B cell (primary cell): ENCODE results near the gene SPTBN1. TPM values are rescaled to one million over a fixed set of nuclear protein-coding genes. Genes with fewer than 3 reads are reported as not detected.

Experiments used
- ATAC-seq: fragments of 200-7000 bp; cut with Tn5 transposase; one replicate; pipeline ENCODE4 v1.10.0; 2021; ENCODE audit warnings: low read depth, mild to moderate bottlenecking, moderate number of reproducible peaks, moderate library complexity
- CTCF ChIA-PET: fragments of 350-600 bp; sonication (Branson Sonifier 250); formaldehyde crosslinking; loops from one replicate; lab custom pipeline; 2021; ENCODE audit warnings: antibody characterized with exemption, inconsistent platforms; lab: Charles Lee
- POLR2A ChIA-PET: fragments of 350-600 bp; sonication (Branson Sonifier 250); formaldehyde crosslinking; loops from one replicate; lab custom pipeline; 2021; ENCODE audit warnings: antibody characterized with exemption; lab: Charles Lee
- DNase-seq: peaks from one replicate; pipeline ENCODE4 v3.0.0; 2013
- H2AFZ ChIP-seq: 2 replicates; pipeline ENCODE4 v1.6.1; 2012; ENCODE audit warnings: mild to moderate bottlenecking, low read depth, low read length; ENCODE audit not compliant: insufficient read depth, poor library complexity, severe bottlenecking
- H3K27ac ChIP-seq, 2 donors: 1 replicate in 1 of 2; 2 replicates in 1 of 2; pipeline ENCODE4 v1.5.1; 2012 to 2013; ENCODE audit warnings: low read length in 2 of 2, mild to moderate bottlenecking in 2 of 2, moderate library complexity in 1 of 2
- H3K27me3 ChIP-seq, 4 experiments: fragments of 200-600 bp in 1 of 4; sonication (generic) in 1 of 4; replicated peaks in 1 of 4; 1 replicate in 2 of 4; 2 replicates in 2 of 4; pipeline versions ENCODE4 v1.6.1 to v1.7.0; 2013 to 2016; ENCODE audit warnings: low read length in 3 of 4, mild to moderate bottlenecking in 2 of 4, mixed read lengths in 1 of 4, moderate library complexity in 1 of 4; ENCODE audit not compliant: insufficient read depth in 4 of 4, control insufficient read depth in 3 of 4; ENCODE audit errors: control extremely low read depth in 1 of 4
- H3K36me3 ChIP-seq, 2 experiments: replicated peaks in 1 of 2; 1 replicate in 1 of 2; 2 replicates in 1 of 2; pipeline versions ENCODE4 v1.6.1 to v1.7.1; 2013; ENCODE audit warnings: low read length in 1 of 2; ENCODE audit not compliant: insufficient read depth in 2 of 2, control insufficient read depth in 1 of 2; ENCODE audit errors: control extremely low read depth in 1 of 2, extremely low read depth in 1 of 2
- H3K4me1 ChIP-seq, 2 donors: fragments of 200-600 bp in 1 of 2; sonication (generic) in 1 of 2; 1 replicate in 1 of 2; 2 replicates in 1 of 2; pipeline versions ENCODE4 v1.5.1 to v1.6.1; 2013 to 2017; ENCODE audit warnings: low read length in 2 of 2; ENCODE audit not compliant: control insufficient read depth in 2 of 2, insufficient read depth in 2 of 2
- H3K4me2 ChIP-seq: replicated peaks from 2 replicates; pipeline ENCODE3; 2012; ENCODE audit warnings: mild to moderate bottlenecking, low read depth, low read length; ENCODE audit not compliant: poor library complexity, severe bottlenecking
- H3K4me3 ChIP-seq, 5 experiments: fragments of 200-600 bp in 1 of 5; sonication (generic) in 1 of 5; 1 replicate in 3 of 5; 2 replicates in 2 of 5; pipeline versions ENCODE4 v1.5.1 to v1.7.0; 2011 to 2016; ENCODE audit warnings: low read length in 4 of 5, mild to moderate bottlenecking in 4 of 5, low read depth in 2 of 5, control low read depth in 1 of 5, moderate library complexity in 1 of 5; ENCODE audit not compliant: insufficient read depth in 1 of 5; ENCODE audit errors: control extremely low read depth in 1 of 5, extremely low read depth in 1 of 5
- H3K79me2 ChIP-seq: fragments of 200-600 bp; sonication (generic); one replicate; pipeline ENCODE4 v1.6.0; 2016; ENCODE audit warnings: low read length; ENCODE audit not compliant: control insufficient read depth, insufficient read depth
- H3K9ac ChIP-seq: fragments of 200-600 bp; sonication (generic); 2 replicates; pipeline ENCODE4 v1.6.1; 2017; ENCODE audit warnings: mild to moderate bottlenecking, low read length, moderate library complexity
- H3K9me3 ChIP-seq, 3 donors: one replicate each; pipeline versions ENCODE4 v1.6.1 to v1.7.1; 2013; ENCODE audit warnings: low read length in 2 of 3; ENCODE audit not compliant: control insufficient read depth in 2 of 3, insufficient read depth in 1 of 3; ENCODE audit errors: control extremely low read depth in 1 of 3
- H4K20me1 ChIP-seq: 2 replicates; pipeline ENCODE4 v1.6.0; 2012; ENCODE audit warnings: mild to moderate bottlenecking, low read length; ENCODE audit not compliant: insufficient read depth, control insufficient read depth, poor library complexity, severe bottlenecking
- H3K27ac Mint-ChIP-seq: one replicate; pipeline ENCODE4 v1.8.0; 2021; ENCODE audit warnings: mixed read lengths
- H3K27me3 Mint-ChIP-seq: one replicate; pipeline ENCODE4 v1.8.0; 2021; ENCODE audit warnings: mixed read lengths
- H3K4me1 Mint-ChIP-seq: one replicate; pipeline ENCODE4 v1.8.0; 2021; ENCODE audit warnings: mixed read lengths
- H3K4me3 Mint-ChIP-seq: one replicate; pipeline ENCODE4 v1.8.0; 2021; ENCODE audit warnings: mixed read lengths
- H3K9me3 Mint-ChIP-seq: one replicate; pipeline ENCODE4 v1.8.0; 2022; ENCODE audit warnings: mixed read lengths; ENCODE audit not compliant: insufficient read depth
- CTCF ChIP-seq: fragments of 200-600 bp; IDR thresholded peaks from one replicate; pipeline ENCODE4 v1.8.0; 2022; ENCODE audit warnings: antibody characterized with exemption, mild to moderate bottlenecking
- EZH2 ChIP-seq: IDR thresholded peaks from 2 replicates; pipeline ENCODE4 v1.6.1; 2012; ENCODE audit warnings: borderline replicate concordance, low read depth, mild to moderate bottlenecking, moderate library complexity, low read length; ENCODE audit not compliant: insufficient read depth, poor library complexity, severe bottlenecking
- WGBS: methylation state at CpG from one replicate; pipeline ENCODE4 v1.1.5; 2013; ENCODE audit warnings: missing lambda C conversion rate; ENCODE audit not compliant: insufficient coverage; 5-methylcytosine and 5-hydroxymethylcytosine counted together
- intact Hi-C: fragments of 100-400 bp; cut with micrococcal nuclease; formaldehyde crosslinking; loops from one replicate; pipeline ENCODE4 v1.10.0; 2022
- polyA plus RNA-seq: library from polyadenylated mRNA; depleted of rRNA; stranded (reverse); fragments of >200 nt; gene quantifications from 2 replicates; pipeline ENCODE4 v1.2.3, GENCODE V29; 2012
- total RNA-seq, 2 donors: library from RNA; stranded (reverse); fragments of 120-200 nt in 1 of 2; gene quantifications; 1 replicate in 1 of 2; 2 replicates in 1 of 2; pipeline versions ENCODE4 v1.2.3 to v1.2.4, GENCODE V29; 2013 to 2022

The SPTBN1 gene
- total and polyA plus RNA-seq, 2 donors (not counting 1 experiment from before 2014, with no cell fraction given) = 43.7 to 144 TPM

GRCh38 chr2:54559006-54559445 is 102.9 kb downstream of the SPTBN1 start:
- no peak for DNase-seq
- peaks cover 52% of the 10 kb centered on the region for H3K79me2 ChIP-seq
- peak overlapping the region; percentile 81 to 92 for H3K27ac ChIP-seq
- no peaks in the 10 kb centered on the region for H3K27me3 ChIP-seq
- peak overlapping the region; percentile 91 for H3K9ac ChIP-seq
- H3K4me1 ChIP-seq = peaks cover 33 to 39% of the 10 kb centered on the region in 2 donors
- Mint-ChIP-seq H3K4me3 (peak overlapping the region; percentile 94), H3K27ac (peak overlapping the region; percentile 90), H3K9me3 (no peaks in the 10 kb centered on the region), H3K27me3 (no peaks in the 10 kb centered on the region), H3K4me1 (peaks cover 56% of the 10 kb centered on the region)
- peak overlapping the region; percentile 81 for H2AFZ ChIP-seq
- peak; percentile 4 for ATAC-seq
- TF ChIP-seq EZH2 = no peak
- no peak for TF ChIP-seq CTCF
- H3K4me3 ChIP-seq = peak overlapping the region; percentile 91 to 99 (median 97)
- WGBS = 0% methylated on average over 2 of the region's 5 CpGs
- H3K9me3 ChIP-seq = no peaks in the 10 kb centered on the region
- POLR2A ChIA-PET = interaction anchor here (0.7 to 4.1 kb wide), 7 partner anchors 12 to 461 kb away, joined by 3 to 26 read pairs (median 15); no protein-coding TSS in a partner anchor
- no peaks in the 10 kb centered on the region for H3K36me3 ChIP-seq
- CTCF ChIA-PET = interaction anchor here (1.0 to 6.7 kb wide), 22 partner anchors 9 to 452 kb away, joined by 3 to 56 read pairs (median 8); no protein-coding TSS in a partner anchor
- peak overlapping the region; percentile 85 for H3K4me2 ChIP-seq
- intact Hi-C loops = loop anchor here (2.0 to 10.0 kb wide), 7 partner anchors 16 to 493 kb away; partner anchors contain the start of gene RTN4
- no peaks in the 10 kb centered on the region for H4K20me1 ChIP-seq

GRCh38 chr2:54559593-54560145 is 103.5 kb downstream of the SPTBN1 start:
- Histone ChIP-seq H3K4me1 (peaks cover 39 to 46% of the 10 kb centered on the region in 2 donors), H3K79me2 (peaks cover 59% of the 10 kb centered on the region)

More at GRCh38 chr2:54559593-54560145, 103.5 kb downstream of the SPTBN1 start:
- Mint-ChIP-seq H3K27me3 (no peaks in the 10 kb centered on the region), H3K27ac (peak overlapping the region; percentile 90), H3K4me1 (peaks cover 58% of the 10 kb centered on the region), H3K9me3 (no peaks in the 10 kb centered on the region), H3K4me3 (peak overlapping the region; percentile 94)
- H3K27ac ChIP-seq = peak overlapping the region; percentile 81 to 92
- 2% methylated on average over 9 of the region's 9 CpGs for WGBS
- POLR2A ChIA-PET = interaction anchor here (0.6 to 4.1 kb wide), 8 partner anchors 14 to 774 kb away, joined by 3 to 26 read pairs (median 10); no protein-coding TSS in a partner anchor
- ATAC-seq = no peak
- peak overlapping the region; percentile 91 for H3K9ac ChIP-seq
- peaks cover 0 to 1% of the 10 kb centered on the region in 2 experiments for H3K36me3 ChIP-seq
- CTCF ChIA-PET = interaction anchor here (0.6 to 6.7 kb wide), 23 partner anchors 10 to 453 kb away, joined by 3 to 56 read pairs (median 4); no protein-coding TSS in a partner anchor
- intact Hi-C loops = loop anchor here (1.0 to 10.0 kb wide), 9 partner anchors 10 to 493 kb away; partner anchors contain the start of gene RTN4
- H3K27me3 ChIP-seq = no peaks in the 10 kb centered on the region
- no peaks in the 10 kb centered on the region for H3K9me3 ChIP-seq
- H3K4me3 ChIP-seq = peak overlapping the region; percentile 91 to 99 (median 97)
- no peak for TF ChIP-seq CTCF
- no peak for TF ChIP-seq EZH2
- H3K4me2 ChIP-seq = peak overlapping the region; percentile 85
- peak overlapping the region; percentile 41 for H2AFZ ChIP-seq
- H4K20me1 ChIP-seq = no peaks in the 10 kb centered on the region
- peak; percentile 51 for DNase-seq
